Kidney (tissue), 14 donors: Measurements from ENCODE around the gene GSG1L. TPM values are rescaled to one million over a fixed set of nuclear protein-coding genes. Genes with fewer than 3 reads are reported as not detected.

ENCODE experiments used
- DNase-seq, 5 donors: peaks; one replicate each; pipeline ENCODE4 v3.0.0-alpha.2; 2013 to 2020
- FAIRE-seq: peaks from 2 replicates; lab custom pipeline; 2012; peaks lifted over from hg19 to GRCh38; lab: Jason Lieb, UNC
- H3K27ac ChIP-seq, 2 donors: one replicate each; pipeline ENCODE4 v1.7.0; 2013; ENCODE audit warnings: low read depth in 2 of 2, low read length in 2 of 2, inconsistent platforms in 1 of 2
- H3K27me3 ChIP-seq: one replicate; pipeline ENCODE4 v1.7.1; 2013; ENCODE audit warnings: low read length, inconsistent platforms; ENCODE audit not compliant: control insufficient read depth, insufficient read depth
- H3K36me3 ChIP-seq, 3 donors: one replicate each; pipeline versions ENCODE4 v1.7.0 to v1.7.1; 2013; ENCODE audit warnings: low read length in 3 of 3, control low read depth in 1 of 3, inconsistent platforms in 1 of 3; ENCODE audit not compliant: insufficient read depth in 3 of 3, control insufficient read depth in 2 of 3
- H3K4me1 ChIP-seq, 3 donors: one replicate each; pipeline versions ENCODE4 v1.7.0 to v1.7.1; 2013; ENCODE audit warnings: low read length in 3 of 3, inconsistent platforms in 1 of 3, low read depth in 1 of 3; ENCODE audit not compliant: control insufficient read depth in 2 of 3, insufficient read depth in 2 of 3
- H3K4me3 ChIP-seq, 3 donors: one replicate each; pipeline versions ENCODE4 v1.7.0 to v1.8.1; 2013; ENCODE audit warnings: low read length in 3 of 3, control low read depth in 1 of 3, inconsistent platforms in 1 of 3
- H3K9ac ChIP-seq, 3 donors: one replicate each; pipeline versions ENCODE4 v1.7.0 to v1.7.1; 2013; ENCODE audit warnings: low read length in 3 of 3, control low read depth in 1 of 3, inconsistent platforms in 1 of 3
- H3K9me3 ChIP-seq, 3 donors: one replicate each; pipeline versions ENCODE4 v1.7.0 to v1.7.1; 2013; ENCODE audit warnings: low read length in 3 of 3, control low read depth in 1 of 3, inconsistent platforms in 1 of 3; ENCODE audit not compliant: control insufficient read depth in 2 of 3, insufficient read depth in 1 of 3
- intact Hi-C: fragments of 100-400 bp; cut with DNase I; formaldehyde crosslinking; loops from one replicate; pipeline ENCODE4 v1.11.1; 2022
- polyA plus RNA-seq: library from polyadenylated mRNA; stranded (reverse); fragments of 350-450 nt; fragmentation: Illumina TruSeq; extraction: RNeasy Lipid Tissue Mini Kit (QIAGEN cat#74804); gene quantifications from one replicate; pipeline ENCODE4 v1.2.3, GENCODE V29; 2014; ENCODE audit warnings: low read depth, low replicate concordance; ENCODE audit not compliant: insufficient read depth
- total RNA-seq: library from RNA; stranded (reverse); fragmentation: NEBNext Ultra II Directional; extraction: Animal tissue kit (Norgen Biotek cat#: 25700); gene quantifications from one replicate; pipeline ENCODE4 v1.2.1, GENCODE V29; 2021
- TF ChIP-seq, protein P1 (sequence below): IDR thresholded peaks from 3 replicates; pipeline ENCODE4 v1.5.1; 2012; ENCODE audit warnings: mild to moderate bottlenecking, moderate library complexity, borderline replicate concordance; ENCODE audit not compliant: insufficient read depth; ENCODE audit errors: extremely low read depth
- donor health status: control.
- donor health status: control.
- donor health status: control.
- donor health status: control.
- donor health status: control.
- donor health status: DM: yes; HTN: yes; CAD: no.
- donor health status: Normal renal cell carcinoma (clear cell type).

The GSG1L gene
- total and polyA plus RNA-seq, 2 donors from 2014 or later: not detected

GRCh38 chr16:28053461-28053860 lies 10.1 kb downstream of the GSG1L start:
- H3K4me1 ChIP-seq: no peaks in the 10 kb centered on the region
- H3K36me3 ChIP-seq: no peaks in the 10 kb centered on the region
- DNase-seq: no peak
- H3K9ac ChIP-seq: no peak overlapping the region
- H3K9me3 ChIP-seq: no peaks in the 10 kb centered on the region
- H3K4me3 ChIP-seq: no peak overlapping the region
- intact Hi-C loops: no loop called here
- H3K27me3 ChIP-seq: no peaks in the 10 kb centered on the region
- H3K27ac ChIP-seq: no peak overlapping the region
- no peak for FAIRE-seq
- TF ChIP-seq, protein P1, sequence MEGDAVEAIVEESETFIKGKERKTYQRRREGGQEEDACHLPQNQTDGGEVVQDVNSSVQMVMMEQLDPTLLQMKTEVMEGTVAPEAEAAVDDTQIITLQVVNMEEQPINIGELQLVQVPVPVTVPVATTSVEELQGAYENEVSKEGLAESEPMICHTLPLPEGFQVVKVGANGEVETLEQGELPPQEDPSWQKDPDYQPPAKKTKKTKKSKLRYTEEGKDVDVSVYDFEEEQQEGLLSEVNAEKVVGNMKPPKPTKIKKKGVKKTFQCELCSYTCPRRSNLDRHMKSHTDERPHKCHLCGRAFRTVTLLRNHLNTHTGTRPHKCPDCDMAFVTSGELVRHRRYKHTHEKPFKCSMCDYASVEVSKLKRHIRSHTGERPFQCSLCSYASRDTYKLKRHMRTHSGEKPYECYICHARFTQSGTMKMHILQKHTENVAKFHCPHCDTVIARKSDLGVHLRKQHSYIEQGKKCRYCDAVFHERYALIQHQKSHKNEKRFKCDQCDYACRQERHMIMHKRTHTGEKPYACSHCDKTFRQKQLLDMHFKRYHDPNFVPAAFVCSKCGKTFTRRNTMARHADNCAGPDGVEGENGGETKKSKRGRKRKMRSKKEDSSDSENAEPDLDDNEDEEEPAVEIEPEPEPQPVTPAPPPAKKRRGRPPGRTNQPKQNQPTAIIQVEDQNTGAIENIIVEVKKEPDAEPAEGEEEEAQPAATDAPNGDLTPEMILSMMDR: no peak

DNA sequence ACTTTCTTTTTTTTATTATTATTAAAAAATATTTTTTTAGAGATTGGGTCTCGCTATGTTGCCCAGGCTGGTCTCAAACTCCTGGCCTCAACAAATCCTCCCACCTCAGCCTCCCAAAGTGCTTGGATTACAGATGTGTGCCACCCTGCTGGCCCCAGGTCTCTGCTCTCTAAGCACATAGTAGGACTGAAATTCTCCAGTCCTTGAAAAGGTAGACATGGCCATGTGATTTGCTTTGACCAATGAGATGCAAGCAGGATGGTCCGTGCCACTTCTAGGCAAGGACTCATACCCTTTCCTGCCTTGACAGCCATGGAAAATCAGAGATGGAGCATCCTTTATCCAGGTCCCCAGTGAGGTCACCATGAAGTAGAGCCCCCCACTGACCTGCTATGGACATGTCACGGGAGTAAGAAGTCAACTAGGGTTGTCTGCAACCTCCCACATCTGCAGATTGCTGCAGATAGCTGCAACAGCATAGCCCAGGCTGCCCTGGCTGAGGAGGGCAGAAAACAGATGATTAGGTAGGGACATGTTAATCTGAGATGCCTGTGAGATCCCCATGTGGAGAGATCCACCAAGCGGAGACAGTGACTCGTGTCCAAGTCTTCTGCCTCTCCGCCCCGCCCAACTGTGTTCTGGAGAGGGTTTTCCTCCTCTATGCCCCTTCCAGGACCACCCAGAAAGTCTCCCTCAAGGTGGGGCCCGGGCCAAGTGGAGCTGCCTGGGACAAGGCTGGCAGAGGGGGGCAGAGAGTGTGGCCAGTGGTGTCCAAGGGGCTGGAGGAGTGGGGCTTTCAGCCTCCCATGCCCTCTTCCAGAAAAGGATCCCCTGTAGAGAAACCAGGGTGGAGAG lies 11.0 kb downstream of the GSG1L start:
- no peaks in the 10 kb centered on the region for H3K4me1 ChIP-seq
- H3K9ac ChIP-seq: no peak overlapping the region
- TF ChIP-seq, protein P1: no peak
- FAIRE-seq: no peak
- no peak overlapping the region for H3K4me3 ChIP-seq
- no peak overlapping the region for H3K27ac ChIP-seq
- no peaks in the 10 kb centered on the region for H3K9me3 ChIP-seq
- intact Hi-C loops: no loop called here
- no peaks in the 10 kb centered on the region for H3K36me3 ChIP-seq
- DNase-seq: no peak
- H3K27me3 ChIP-seq: no peaks in the 10 kb centered on the region

- H3K4me3 ChIP-seq: no peak overlapping the region
- no peaks in the 10 kb centered on the region for H3K4me1 ChIP-seq
- no peak overlapping the region for H3K9ac ChIP-seq
- TF ChIP-seq, protein P1: no peak
- intact Hi-C loops: no loop called here
- no peak overlapping the region for H3K27ac ChIP-seq
- H3K36me3 ChIP-seq: no peaks in the 10 kb centered on the region
- FAIRE-seq (no peak), DNase-seq (no peak)
- no peaks in the 10 kb centered on the region for H3K27me3 ChIP-seq
- H3K9me3 ChIP-seq: no peaks in the 10 kb centered on the region
Measured at GRCh38 chr16:28051486-28051885, 12.0 kb downstream of the GSG1L start.
